ENCODE results near the gene KRTAP10-2.
"Not testable (repeated sequence)": the region's sequence is repeated elsewhere in the genome, so short reads cannot be mapped to it uniquely, and the experiment has no call there.

DNA sequence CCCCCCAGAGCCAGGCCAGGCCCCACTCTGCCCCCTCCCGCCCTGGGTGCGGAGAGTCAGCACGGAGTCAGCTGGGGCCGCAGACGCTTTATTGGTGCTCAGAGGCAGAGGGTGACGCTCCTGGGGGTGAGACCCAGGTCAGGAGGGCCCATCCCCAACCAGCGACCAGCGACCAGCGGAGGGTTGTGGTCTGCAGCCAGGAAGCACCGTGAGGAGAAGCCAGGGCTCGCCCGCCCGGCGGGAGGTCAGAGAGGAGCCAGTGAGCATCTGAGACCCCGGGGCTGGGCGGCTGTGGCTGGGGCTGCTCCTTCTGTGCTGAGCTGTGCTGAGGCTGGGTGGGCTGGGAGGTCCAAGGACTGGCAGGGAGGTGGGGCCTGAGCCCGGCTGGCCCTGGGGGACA lies 1.0 kb downstream of the KRTAP10-2 start:
- TF ChIP-seq POLR2AphosphoS5, EP300, POLR2A (IDR thresholded peaks at IDR 0.05): not testable (repeated sequence)
- TF ChIP-seq, protein P1, sequence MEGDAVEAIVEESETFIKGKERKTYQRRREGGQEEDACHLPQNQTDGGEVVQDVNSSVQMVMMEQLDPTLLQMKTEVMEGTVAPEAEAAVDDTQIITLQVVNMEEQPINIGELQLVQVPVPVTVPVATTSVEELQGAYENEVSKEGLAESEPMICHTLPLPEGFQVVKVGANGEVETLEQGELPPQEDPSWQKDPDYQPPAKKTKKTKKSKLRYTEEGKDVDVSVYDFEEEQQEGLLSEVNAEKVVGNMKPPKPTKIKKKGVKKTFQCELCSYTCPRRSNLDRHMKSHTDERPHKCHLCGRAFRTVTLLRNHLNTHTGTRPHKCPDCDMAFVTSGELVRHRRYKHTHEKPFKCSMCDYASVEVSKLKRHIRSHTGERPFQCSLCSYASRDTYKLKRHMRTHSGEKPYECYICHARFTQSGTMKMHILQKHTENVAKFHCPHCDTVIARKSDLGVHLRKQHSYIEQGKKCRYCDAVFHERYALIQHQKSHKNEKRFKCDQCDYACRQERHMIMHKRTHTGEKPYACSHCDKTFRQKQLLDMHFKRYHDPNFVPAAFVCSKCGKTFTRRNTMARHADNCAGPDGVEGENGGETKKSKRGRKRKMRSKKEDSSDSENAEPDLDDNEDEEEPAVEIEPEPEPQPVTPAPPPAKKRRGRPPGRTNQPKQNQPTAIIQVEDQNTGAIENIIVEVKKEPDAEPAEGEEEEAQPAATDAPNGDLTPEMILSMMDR (IDR thresholded peaks at IDR 0.05), result not testable (repeated sequence)

Measured in sigmoid colon (tissue), 4 donors.